ENCODE measurements around the gene NDUFB10.

NDUFB10 gene

DNA sequence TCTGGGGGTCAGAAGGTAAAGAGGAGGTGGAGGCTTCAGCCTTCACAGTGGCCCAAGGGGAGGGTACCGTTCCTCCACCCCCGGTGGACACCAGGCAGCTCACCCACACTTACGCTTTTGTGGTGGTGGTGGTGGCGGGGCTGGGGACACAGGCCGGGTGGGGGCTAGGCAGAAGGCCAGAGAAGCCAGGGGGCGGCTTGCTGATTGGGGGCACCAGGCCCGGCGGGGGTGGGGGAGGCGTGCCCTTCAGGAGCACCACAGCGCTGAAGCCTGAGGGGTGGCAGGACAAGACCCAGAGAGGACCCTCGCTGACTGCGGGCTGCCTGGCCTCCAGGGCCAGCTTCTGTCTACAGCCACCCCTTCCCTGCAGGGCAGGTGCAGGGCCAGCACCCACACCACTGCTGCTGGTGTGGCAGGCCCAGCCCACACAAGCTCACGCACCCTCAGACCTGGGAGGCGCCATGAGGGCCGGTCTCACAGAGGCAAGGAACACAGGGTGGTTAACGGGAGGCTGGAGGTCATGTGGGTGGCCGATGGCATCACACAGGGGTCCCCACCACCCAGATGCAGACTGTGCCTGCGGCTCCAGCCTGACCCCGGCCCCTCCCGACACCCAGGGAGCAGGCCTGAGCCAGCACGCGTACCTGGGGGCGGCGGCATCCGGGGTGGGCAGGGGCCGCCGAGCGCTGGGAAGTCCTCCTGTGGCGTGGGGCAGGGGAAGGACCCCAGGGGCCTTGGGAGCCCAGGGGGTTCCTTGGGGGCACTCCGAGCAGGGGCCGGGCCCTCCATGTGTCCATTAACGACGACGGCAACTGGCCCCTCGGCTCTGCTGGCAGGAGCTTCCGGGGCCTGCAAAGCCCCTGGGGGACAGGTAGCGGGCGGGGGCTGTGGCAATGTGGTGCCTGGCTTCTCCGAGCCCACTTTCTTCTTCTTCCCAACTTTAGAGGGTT is 39.8 kb downstream of the NDUFB10 start:
- no peak for DNase-seq (ENCODE audit: low read depth)
- no peak overlapping the region for H3K4me3 ChIP-seq (ENCODE audit: low read depth, low read length)
- TF ChIP-seq, protein P1, sequence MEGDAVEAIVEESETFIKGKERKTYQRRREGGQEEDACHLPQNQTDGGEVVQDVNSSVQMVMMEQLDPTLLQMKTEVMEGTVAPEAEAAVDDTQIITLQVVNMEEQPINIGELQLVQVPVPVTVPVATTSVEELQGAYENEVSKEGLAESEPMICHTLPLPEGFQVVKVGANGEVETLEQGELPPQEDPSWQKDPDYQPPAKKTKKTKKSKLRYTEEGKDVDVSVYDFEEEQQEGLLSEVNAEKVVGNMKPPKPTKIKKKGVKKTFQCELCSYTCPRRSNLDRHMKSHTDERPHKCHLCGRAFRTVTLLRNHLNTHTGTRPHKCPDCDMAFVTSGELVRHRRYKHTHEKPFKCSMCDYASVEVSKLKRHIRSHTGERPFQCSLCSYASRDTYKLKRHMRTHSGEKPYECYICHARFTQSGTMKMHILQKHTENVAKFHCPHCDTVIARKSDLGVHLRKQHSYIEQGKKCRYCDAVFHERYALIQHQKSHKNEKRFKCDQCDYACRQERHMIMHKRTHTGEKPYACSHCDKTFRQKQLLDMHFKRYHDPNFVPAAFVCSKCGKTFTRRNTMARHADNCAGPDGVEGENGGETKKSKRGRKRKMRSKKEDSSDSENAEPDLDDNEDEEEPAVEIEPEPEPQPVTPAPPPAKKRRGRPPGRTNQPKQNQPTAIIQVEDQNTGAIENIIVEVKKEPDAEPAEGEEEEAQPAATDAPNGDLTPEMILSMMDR (IDR thresholded peaks at IDR 0.05; ENCODE audit: low read depth, low read length, missing control alignments), result no peak
- in situ Hi-C loops (cut with HindIII; ENCODE audit: low sequenced_read_pairs), result no loop called here

DNA sequence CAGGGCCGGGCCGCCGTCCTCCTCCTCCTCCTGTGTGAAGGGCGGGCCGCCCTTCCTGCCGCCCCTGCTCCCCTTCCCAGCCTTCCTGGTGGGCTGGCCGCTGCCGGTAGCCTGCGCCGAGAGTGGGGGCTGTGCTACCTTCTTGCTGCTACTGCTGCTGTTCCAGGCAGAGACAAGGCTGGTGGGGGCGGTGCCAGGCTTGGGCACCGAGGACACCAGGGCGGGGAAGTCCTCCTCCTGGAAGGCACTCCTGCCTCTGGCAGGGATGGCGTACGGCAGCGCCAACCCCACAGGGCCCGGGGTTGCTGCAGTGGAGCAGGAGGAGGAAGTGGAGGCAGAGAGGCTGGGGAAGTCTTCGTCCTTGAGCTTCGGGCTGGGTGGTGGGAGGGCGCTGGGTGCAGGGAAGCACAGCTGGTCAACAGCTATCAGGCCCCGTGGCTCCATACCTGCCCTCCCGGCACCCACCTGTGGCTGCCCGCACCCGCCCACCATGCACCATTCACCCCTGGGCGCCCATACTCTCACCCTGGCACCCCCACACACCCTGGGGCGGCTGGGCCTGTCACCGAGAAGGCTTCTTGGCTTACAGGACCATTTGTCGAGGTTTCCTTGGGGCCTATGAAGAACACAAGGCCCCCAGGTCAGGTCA is 40.7 kb downstream of the NDUFB10 start:
- DNase-seq (ENCODE audit: low read depth), result no peak
- TF ChIP-seq, protein P1 (IDR thresholded peaks at IDR 0.05; ENCODE audit: low read depth, low read length, missing control alignments), result no peak
- in situ Hi-C loops (cut with HindIII; ENCODE audit: low sequenced_read_pairs), result no loop called here
- H3K4me3 ChIP-seq (ENCODE audit: low read depth, low read length), result no peak overlapping the region

DNA sequence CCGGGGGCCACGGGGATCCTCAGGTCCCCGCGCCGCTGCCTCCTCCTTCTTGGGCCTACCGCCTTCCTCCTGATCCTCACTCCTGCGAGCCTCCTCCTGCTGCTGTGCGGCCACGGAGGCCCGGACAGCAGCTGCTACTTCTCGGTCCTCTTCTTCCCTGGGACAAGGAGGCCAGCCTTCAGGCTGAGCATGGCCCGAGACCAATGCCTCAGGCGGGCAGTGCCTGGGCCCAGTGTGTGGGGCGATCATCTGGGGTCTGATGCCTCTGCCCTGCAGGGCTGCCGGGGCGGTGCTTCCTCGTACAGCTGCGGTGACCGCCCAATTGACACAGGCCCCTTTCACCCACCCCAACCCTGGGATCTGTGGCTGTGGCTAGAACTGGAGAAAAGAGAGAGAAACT is 41.7 kb downstream of the NDUFB10 start:
- no peak for DNase-seq (ENCODE audit: low read depth)
- in situ Hi-C loops (cut with HindIII; ENCODE audit: low sequenced_read_pairs), result no loop called here
- H3K4me3 ChIP-seq (ENCODE audit: low read depth, low read length), result no peak overlapping the region
- TF ChIP-seq, protein P1 (IDR thresholded peaks at IDR 0.05; ENCODE audit: low read depth, low read length, missing control alignments), result no peak

DNA sequence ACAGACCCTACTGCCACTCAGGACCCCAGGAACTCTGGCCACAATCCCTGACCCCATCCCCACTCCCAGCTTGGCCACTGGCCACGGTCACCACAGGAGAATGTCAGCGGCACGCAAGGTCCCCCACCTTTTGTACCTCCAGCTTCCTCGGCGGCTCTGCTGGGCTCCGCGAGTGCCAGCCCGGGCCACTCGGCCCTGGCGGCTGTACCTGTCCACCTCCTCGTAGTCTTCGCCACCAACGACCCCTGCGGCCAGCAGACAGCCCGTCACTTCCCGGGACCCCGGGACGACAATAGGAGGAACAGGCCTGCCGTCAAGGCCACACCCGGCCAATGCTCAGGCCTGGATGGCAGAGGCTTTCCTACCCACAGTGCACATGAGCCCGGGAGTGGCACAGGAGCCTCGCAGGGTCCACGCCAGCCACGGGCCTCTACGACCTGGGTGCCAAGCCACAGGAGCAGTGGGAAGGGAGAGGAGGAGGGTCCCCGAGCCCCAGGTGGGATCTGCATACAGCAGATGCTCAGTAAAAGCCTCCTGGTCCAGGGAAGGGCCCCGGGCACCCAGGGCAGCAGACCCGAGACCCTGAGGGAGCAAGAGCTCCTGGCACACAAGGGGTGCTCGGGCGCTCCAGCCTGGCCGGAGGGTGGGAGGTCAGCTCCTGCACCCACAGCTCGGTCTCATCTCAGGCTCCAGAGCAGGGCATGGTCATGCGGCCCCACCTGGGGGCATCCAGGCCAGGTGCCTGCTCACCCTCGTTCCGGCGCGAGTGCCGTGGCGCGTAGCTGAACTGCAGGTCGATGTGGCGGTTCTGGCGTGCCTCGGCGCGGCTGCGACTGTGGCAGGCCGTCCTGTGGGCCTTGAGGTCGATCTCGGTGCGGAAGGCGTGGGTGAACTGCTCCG is 42.4 kb downstream of the NDUFB10 start:
- TF ChIP-seq, protein P1 (IDR thresholded peaks at IDR 0.05; ENCODE audit: low read depth, low read length, missing control alignments), result no peak
- in situ Hi-C loops (cut with HindIII; ENCODE audit: low sequenced_read_pairs), result no loop called here
- no peak overlapping the region for H3K4me3 ChIP-seq (ENCODE audit: low read depth, low read length)
- no peak for DNase-seq (ENCODE audit: low read depth)

DNA sequence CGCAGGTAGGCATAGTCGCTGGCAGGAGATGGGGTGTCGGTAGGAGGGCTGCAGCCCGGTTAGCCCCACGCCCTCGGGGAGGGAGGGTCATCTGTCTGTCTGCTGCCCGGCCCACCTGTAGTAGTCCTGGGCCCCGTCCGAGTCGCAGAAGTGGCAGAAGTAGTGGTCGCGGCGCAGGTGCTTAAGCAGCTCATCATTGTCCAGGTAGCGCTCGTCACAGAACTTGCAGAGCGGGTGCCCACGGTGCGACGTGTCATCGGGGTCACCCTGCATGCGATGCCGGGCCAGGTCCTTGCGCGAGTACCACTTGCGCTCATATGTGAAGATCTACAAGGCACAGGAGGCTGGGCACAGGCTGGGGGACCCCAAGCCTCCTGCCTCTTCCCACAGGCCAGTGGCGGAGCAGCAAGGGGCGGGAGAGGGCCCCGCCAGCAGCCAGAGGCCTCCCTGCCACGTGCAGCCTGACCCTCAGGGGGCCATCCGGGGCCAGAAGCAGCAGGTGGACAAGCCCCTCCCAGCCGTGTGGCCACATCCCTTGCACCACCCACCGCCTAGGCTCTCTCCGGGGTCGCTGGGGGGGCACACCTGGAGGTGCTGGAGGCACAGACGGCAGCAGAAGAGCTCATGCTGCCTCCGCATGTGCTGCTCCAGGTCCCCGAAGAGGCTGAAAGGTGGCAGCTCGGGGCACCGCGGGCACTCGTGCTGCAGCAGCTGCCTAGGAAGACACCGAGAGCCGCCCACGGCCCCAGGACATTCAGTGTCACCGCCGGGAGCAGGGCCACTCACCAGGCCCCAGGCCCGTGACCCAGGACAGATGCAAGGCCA is 43.3 kb downstream of the NDUFB10 start:
- in situ Hi-C loops (cut with HindIII; ENCODE audit: low sequenced_read_pairs), result no loop called here
- TF ChIP-seq, protein P1 (IDR thresholded peaks at IDR 0.05; ENCODE audit: low read depth, low read length, missing control alignments), result no peak
- H3K4me3 ChIP-seq (ENCODE audit: low read depth, low read length), result no peak overlapping the region
- no peak for DNase-seq (ENCODE audit: low read depth)
